ENCODE measurements around the gene CRADD. TPM values are rescaled to one million over a fixed set of nuclear protein-coding genes. Genes with fewer than 3 reads are reported as not detected.

Gene CRADD
- total RNA-seq, 1 donor from 2014 or later = 9.1 TPM

DNA sequence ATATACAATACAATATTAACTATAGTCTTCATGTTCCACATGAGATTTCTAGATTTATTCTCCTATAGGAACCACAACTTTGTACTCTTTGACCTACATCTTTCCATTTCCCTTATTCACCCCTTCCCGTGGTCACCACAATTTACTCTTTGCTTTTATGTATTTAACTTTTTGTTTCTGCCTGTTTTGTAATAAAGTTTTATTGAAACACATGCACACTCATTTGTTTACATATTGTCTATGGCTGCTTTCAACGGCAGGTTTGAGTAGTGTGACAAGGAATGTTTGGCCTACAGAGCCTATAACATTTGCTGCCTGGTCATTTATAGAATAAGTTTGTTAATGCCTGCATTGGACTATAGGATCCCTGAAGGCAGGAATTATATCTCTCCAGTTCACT is 231.1 kb downstream of the CRADD start:
- H3K36me3 Mint-ChIP-seq (ENCODE audit: low read depth) = no peaks in the 10 kb centered on the region
- H3K9me3 Mint-ChIP-seq (ENCODE audit: low read depth) = peaks cover under 1% of the 10 kb centered on the region
- no peak overlapping the region for H3K27ac Mint-ChIP-seq (ENCODE audit: unreplicated experiment)
- H3K27me3 Mint-ChIP-seq (ENCODE audit: low read depth) = no peaks in the 10 kb centered on the region
- no peak for DNase-seq (ENCODE audit: low spot score)
- peaks cover 17% of the 10 kb centered on the region for H3K4me1 Mint-ChIP-seq (ENCODE audit: low read depth)
- TF ChIP-seq, protein P1, sequence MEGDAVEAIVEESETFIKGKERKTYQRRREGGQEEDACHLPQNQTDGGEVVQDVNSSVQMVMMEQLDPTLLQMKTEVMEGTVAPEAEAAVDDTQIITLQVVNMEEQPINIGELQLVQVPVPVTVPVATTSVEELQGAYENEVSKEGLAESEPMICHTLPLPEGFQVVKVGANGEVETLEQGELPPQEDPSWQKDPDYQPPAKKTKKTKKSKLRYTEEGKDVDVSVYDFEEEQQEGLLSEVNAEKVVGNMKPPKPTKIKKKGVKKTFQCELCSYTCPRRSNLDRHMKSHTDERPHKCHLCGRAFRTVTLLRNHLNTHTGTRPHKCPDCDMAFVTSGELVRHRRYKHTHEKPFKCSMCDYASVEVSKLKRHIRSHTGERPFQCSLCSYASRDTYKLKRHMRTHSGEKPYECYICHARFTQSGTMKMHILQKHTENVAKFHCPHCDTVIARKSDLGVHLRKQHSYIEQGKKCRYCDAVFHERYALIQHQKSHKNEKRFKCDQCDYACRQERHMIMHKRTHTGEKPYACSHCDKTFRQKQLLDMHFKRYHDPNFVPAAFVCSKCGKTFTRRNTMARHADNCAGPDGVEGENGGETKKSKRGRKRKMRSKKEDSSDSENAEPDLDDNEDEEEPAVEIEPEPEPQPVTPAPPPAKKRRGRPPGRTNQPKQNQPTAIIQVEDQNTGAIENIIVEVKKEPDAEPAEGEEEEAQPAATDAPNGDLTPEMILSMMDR (IDR thresholded peaks at IDR 0.05) = no peak
- no peak overlapping the region for H3K4me3 Mint-ChIP-seq (ENCODE audit: unreplicated experiment)

DNA sequence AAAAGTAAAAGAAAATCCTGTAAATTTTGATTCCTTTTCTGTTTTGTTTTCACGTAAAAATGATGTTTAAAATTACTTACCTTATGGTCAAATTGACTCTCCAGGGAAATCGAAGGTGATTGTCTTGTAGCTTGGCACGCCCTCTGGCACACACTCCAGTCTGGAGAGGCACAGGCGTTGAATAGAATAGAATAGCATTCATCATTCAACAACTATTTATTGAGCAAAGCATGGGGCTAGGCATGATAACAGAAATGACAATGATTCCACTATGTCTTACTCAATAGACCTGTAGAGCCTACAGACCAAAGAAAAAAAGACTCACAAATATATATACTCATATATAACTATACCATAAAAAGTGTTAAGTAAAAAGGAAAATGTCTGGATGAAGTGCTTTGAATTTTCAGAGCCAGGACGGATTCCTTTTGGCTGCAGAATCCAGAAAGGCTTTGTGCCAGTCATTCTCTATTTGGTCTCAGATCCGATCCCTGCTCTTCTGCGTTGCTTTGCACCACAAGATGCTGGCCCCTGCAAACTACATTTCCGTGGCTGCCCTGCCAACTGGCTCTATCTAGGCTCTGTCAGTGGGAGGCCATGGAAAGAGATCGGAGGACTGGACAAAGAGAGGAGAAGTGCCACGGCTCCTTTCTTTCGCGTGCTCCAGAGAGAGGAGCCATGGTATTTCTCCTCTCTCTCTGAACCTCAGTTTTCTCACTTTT is 231.8 kb downstream of the CRADD start:
- Mint-ChIP-seq H3K4me3 (ENCODE audit: unreplicated experiment) (no peak overlapping the region), H3K36me3 (ENCODE audit: low read depth) (no peaks in the 10 kb centered on the region), H3K27me3 (ENCODE audit: low read depth) (no peaks in the 10 kb centered on the region), H3K4me1 (ENCODE audit: low read depth) (peaks cover 24% of the 10 kb centered on the region), H3K27ac (ENCODE audit: unreplicated experiment) (no peak overlapping the region), H3K9me3 (ENCODE audit: low read depth) (no peaks in the 10 kb centered on the region)
- no peak for DNase-seq (ENCODE audit: low spot score)
- TF ChIP-seq, protein P1 (IDR thresholded peaks at IDR 0.05) = no peak

DNA sequence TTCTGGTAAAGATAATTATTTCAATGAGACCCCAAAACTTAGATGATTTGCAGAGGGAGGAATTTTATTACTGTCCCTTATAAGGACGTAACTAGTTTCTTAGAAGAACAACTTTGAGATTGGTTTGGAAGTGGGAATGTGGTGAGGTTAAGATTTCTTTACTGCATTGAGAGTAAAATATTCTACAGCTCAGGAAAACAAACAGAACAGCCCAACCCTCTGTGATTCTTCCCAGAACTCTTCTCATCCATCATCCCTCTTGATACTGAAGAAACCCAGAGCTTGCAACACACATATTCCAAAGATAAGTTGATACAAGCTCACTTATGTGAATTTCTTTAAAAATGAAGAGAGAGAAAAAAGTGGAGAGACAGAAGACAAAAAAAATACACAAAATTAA is 234.2 kb downstream of the CRADD start:
- Mint-ChIP-seq H3K27ac (ENCODE audit: unreplicated experiment) (no peak overlapping the region), H3K4me3 (ENCODE audit: unreplicated experiment) (no peak overlapping the region), H3K36me3 (ENCODE audit: low read depth) (no peaks in the 10 kb centered on the region), H3K27me3 (ENCODE audit: low read depth) (no peaks in the 10 kb centered on the region), H3K4me1 (ENCODE audit: low read depth) (peaks cover 45% of the 10 kb centered on the region), H3K9me3 (ENCODE audit: low read depth) (no peaks in the 10 kb centered on the region)
- no peak for DNase-seq (ENCODE audit: low spot score)
- TF ChIP-seq, protein P1 (IDR thresholded peaks at IDR 0.05) = no peak

DNA sequence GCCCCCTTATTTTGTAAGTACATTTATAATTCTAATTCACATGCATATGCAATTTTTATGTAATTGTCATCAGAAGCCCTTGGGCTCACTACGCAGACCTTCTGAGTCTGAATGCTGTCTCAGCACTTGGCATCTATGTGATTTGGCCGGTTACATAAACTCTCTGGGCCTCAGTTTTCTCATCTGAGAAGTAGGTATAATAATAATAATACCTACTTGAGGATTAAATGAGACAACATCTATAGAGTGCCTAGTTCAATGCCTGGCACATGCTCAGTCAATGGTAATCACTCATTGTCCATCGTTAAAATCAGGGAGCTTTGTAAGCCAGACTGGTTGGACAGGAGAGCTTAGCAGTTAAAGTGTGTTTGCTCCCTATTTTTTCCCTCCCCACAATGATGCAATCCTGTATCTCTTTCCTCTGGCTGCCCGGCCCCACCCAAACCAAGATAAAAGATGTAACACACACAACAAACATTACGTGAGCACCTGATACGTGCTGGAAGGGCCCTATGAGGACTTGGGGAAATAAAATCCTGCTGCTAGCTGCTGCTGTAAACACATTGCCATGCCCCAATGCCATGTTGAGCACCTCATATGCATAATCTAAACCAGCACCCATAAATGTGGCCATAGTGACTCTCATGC is 235.0 kb downstream of the CRADD start:
- Mint-ChIP-seq H3K27ac (ENCODE audit: unreplicated experiment) (no peak overlapping the region), H3K4me1 (ENCODE audit: low read depth) (peaks cover 50% of the 10 kb centered on the region), H3K36me3 (ENCODE audit: low read depth) (no peaks in the 10 kb centered on the region), H3K9me3 (ENCODE audit: low read depth) (no peaks in the 10 kb centered on the region), H3K4me3 (ENCODE audit: unreplicated experiment) (no peak overlapping the region), H3K27me3 (ENCODE audit: low read depth) (no peaks in the 10 kb centered on the region)
- TF ChIP-seq, protein P1 (IDR thresholded peaks at IDR 0.05) = no peak
- no peak for DNase-seq (ENCODE audit: low spot score)

DNA sequence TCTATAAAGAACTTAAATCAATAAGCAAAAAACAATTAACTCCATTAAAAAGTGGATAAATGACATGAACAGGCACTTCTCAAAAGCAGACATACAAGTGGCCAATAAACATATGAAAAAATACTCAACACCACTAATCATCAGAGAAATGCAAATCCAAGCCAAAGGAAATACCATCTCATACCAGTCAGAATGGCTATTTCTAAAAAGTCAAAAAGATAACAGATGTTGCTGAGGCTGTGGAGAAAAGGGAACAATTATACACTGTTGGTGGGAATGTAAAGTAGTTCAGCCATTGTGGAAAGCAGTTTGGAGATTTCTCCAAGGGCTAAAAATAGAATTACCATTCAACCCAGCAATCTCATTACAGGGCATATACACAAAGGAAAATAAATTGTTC is 236.7 kb downstream of the CRADD start:
- Mint-ChIP-seq H3K4me1 (ENCODE audit: low read depth) (peaks cover 66% of the 10 kb centered on the region), H3K4me3 (ENCODE audit: unreplicated experiment) (no peak overlapping the region), H3K36me3 (ENCODE audit: low read depth) (no peaks in the 10 kb centered on the region), H3K27me3 (ENCODE audit: low read depth) (no peaks in the 10 kb centered on the region), H3K9me3 (ENCODE audit: low read depth) (peaks cover 2% of the 10 kb centered on the region), H3K27ac (ENCODE audit: unreplicated experiment) (peak overlapping the region; percentile 53)
- TF ChIP-seq, protein P1 (IDR thresholded peaks at IDR 0.05) = no peak
- DNase-seq (ENCODE audit: low spot score) = no peak

Measured in chondrocyte (in vitro differentiated cells).